Keratinocyte (primary cell): ENCODE results near the gene ERBB4.

Experiments
- CTCF ChIP-seq, 3 experiments: IDR thresholded peaks in 1 of 3; conservative IDR thresholded peaks in 1 of 3; optimal IDR thresholded peaks in 1 of 3; 2 replicates in 2 of 3; 3 replicates in 1 of 3; pipeline versions ENCODE3 to v1.5.1; 2011; ENCODE audit warnings: low read length in 3 of 3, mild to moderate bottlenecking in 3 of 3, moderate library complexity in 2 of 3, control low read depth in 1 of 3, inconsistent platforms in 1 of 3; ENCODE audit not compliant: insufficient read depth in 2 of 3; ENCODE audit errors: extremely low read depth in 1 of 3
- EZH2 ChIP-seq: IDR thresholded peaks from one replicate; pipeline ENCODE4 v1.6.1; 2012; ENCODE audit warnings: inconsistent platforms, mild to moderate bottlenecking, low read length, moderate library complexity

- TF ChIP-seq CTCF (optimal IDR thresholded peaks at IDR 0.05 in 1 of 3, IDR thresholded peaks at IDR 0.05 in 1 of 3, conservative IDR thresholded peaks at IDR 0.05 in 1 of 3; ENCODE audit: extremely low read depth in 1 of 3, insufficient read depth in 2 of 3, low read length in 3 of 3) (no peak), EZH2 (no peak)
These were observed 474.3 kb downstream of the ERBB4 start for GRCh38 chr2:212064318-212064717.
